Parietal lobe (tissue), 1 donor: Measurements from ENCODE around the gene OR2F1. TPM values are rescaled to one million over a fixed set of nuclear protein-coding genes. Genes with fewer than 3 reads are reported as not detected.

ENCODE experiments used
- total RNA-seq: library from RNA; depleted of rRNA; stranded (reverse); fragments of >200 nt; gene quantifications from one replicate; pipeline ENCODE4 v1.2.3, GENCODE V29; 2014

OR2F1 gene, protein sequence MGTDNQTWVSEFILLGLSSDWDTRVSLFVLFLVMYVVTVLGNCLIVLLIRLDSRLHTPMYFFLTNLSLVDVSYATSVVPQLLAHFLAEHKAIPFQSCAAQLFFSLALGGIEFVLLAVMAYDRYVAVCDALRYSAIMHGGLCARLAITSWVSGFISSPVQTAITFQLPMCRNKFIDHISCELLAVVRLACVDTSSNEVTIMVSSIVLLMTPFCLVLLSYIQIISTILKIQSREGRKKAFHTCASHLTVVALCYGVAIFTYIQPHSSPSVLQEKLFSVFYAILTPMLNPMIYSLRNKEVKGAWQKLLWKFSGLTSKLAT
- total RNA-seq: not detected

DNA sequence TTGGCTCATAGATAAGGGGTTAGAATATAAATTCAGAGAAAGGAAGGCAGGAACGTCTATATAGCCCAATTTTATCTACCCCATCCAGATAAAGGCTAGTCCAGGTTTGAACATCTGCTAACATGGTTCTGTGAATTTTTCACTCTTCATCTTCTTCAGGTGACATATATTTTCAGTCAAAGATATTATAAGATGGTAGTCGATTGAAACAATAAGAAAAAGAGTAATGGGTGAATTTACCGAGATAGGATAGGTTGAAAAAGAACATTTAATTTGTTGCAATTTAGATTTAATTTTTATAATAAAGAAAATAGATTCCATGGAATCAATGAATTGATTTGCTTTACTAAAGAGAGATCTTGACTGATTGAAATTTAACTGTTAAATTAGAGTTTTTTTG, at the start of gene OR2F1:
TSS of gene OR2F1 (plus strand) at position 301 of the 400 bp plus-strand sequence. CDS start 5,127 bp downstream, outside the sequence.

DNA sequence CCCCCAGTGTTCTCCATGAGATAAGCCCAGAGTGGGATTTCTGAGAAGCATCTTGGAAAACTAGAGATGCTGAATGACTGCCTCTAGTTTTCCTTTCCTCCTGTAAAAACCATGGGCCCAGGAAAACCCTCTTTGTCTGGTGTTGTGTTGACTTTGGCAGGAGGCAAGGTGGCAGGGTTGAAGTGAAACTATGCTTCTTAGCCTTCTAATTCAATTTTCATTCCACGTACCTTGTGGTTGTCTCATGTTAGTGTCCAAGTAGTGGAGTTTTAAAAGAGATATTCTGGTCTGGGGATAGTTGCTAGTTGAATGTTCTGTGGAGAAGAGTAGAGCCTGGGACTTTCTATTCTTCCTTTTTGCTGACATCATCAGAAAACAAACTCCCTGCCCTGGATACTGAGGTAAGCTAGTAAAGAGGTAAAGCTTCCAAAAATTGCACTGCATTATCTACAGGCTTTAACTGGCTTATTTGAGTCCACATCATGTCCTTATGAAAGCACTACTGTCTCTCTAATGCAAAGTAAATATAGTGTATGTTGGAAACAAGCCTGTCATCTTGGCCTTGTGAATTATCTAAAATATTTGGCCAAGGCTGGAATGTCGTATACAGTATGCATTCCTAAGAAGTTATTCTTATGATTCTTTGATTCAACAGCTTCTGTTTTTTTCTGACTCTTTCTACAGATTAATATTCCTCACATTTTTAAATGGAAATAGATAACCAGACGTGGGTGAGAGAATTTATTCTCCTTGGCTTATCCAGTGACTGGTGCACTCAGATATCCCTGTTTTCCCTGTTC, 19.9 kb upstream of the OR2F1 start, which contains the start of gene OR2F2:
TSS of gene OR2F2 (plus strand) at position 708 of the 800 bp plus-strand sequence. CDS start at position 708, 0 bp downstream.

DNA sequence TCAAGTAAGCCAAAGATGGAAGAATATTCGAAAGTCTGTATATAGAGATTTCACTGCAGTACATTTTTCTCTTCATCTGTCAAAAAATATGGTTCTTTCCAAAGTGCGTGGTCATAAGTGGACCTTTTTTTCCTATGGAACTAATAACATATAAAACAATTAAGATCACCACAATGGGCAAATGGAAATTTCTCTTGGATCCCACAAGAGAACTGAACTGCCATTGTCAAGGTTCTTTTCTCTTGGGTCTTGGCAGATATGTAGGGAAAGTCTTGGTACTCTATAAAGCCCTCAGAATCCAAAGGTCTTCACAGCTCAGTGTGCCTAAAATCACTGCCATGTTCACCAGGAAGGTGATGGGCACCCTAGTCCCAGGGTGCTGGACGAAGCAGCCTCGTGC, 45.4 kb downstream of the OR2F1 start, which contains the start of gene OR6B1:
TSS of gene OR6B1 (plus strand) at position 301 of the 400 bp plus-strand sequence. CDS start 3,677 bp downstream, outside the sequence.

Other genes starting within 250 kb of the OR2F1 start
- gene CTAGE6, start 197.1 kb upstream of the OR2F1 start, total RNA-seq: not detected
- 206 TPM for gene TCAF1, start 52.7 kb upstream of the OR2F1 start, total RNA-seq
- gene OR2F2, start 19.6 kb upstream of the OR2F1 start, total RNA-seq: not detected
- not detected for gene OR6B1, start 45.5 kb downstream of the OR2F1 start, total RNA-seq
- gene OR2A5, start 94.1 kb downstream of the OR2F1 start, total RNA-seq: not detected
- gene OR2A25, start 115.0 kb downstream of the OR2F1 start, total RNA-seq: not detected
- gene OR2A12, start 131.4 kb downstream of the OR2F1 start, total RNA-seq: not detected
- gene OR2A2, start 154.7 kb downstream of the OR2F1 start, total RNA-seq: not detected
- not detected for gene OR2A14, start 168.3 kb downstream of the OR2F1 start, total RNA-seq
- 1.6 TPM for gene CTAGE4, start 228.6 kb downstream of the OR2F1 start, total RNA-seq
- gene ARHGEF35, start 241.0 kb downstream of the OR2F1 start, total RNA-seq: 1.6 TPM